ENCODE data around the gene CORO6.

The CORO6 gene

DNA sequence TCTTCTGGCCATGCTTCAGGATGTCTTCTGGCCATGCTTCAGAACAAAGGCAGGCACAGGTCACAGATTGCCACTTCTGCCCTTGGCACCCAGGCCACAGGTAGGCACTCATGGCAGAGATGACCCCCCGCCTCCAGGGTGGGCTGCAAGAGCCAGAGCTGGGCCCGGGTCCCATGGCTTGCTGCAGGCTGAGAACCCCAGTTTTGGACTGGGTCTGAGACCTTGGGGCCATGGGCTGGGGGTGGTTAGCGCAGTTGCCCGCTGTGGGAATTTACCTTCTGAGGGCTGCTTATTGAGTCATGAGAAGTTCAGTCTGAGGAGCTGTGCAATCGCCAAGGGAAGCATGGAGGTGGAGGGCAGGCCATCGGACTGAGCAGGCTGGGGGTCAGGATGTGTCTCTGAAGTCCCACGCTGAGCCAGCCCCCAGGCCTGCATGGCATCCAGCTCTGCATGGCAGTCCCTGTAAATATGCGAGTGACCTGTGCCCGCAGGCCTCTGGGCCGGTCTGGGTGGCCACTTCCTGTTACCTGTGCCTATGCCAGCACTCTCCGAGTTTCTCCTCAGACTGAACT, 28.1 kb downstream of the CORO6 start:
- no peak for FAIRE-seq
- TF ChIP-seq SPI1 (IDR thresholded peaks at IDR 0.05; ENCODE audit: low read depth, low read length) (no peak), POLR2A (IDR thresholded peaks at IDR 0.05; ENCODE audit: low read depth, low read length) (no peak), POLR2AphosphoS5 (IDR thresholded peaks at IDR 0.05; ENCODE audit: low read depth, low read length) (no peak), PAX5 (IDR thresholded peaks at IDR 0.05; ENCODE audit: insufficient read depth, low read length, severe bottlenecking) (no peak), POU2F2 (IDR thresholded peaks at IDR 0.05; ENCODE audit: low read depth, low read length) (no peak), TAF1 (IDR thresholded peaks at IDR 0.05; ENCODE audit: low read depth, low read length) (no peak)

DNA sequence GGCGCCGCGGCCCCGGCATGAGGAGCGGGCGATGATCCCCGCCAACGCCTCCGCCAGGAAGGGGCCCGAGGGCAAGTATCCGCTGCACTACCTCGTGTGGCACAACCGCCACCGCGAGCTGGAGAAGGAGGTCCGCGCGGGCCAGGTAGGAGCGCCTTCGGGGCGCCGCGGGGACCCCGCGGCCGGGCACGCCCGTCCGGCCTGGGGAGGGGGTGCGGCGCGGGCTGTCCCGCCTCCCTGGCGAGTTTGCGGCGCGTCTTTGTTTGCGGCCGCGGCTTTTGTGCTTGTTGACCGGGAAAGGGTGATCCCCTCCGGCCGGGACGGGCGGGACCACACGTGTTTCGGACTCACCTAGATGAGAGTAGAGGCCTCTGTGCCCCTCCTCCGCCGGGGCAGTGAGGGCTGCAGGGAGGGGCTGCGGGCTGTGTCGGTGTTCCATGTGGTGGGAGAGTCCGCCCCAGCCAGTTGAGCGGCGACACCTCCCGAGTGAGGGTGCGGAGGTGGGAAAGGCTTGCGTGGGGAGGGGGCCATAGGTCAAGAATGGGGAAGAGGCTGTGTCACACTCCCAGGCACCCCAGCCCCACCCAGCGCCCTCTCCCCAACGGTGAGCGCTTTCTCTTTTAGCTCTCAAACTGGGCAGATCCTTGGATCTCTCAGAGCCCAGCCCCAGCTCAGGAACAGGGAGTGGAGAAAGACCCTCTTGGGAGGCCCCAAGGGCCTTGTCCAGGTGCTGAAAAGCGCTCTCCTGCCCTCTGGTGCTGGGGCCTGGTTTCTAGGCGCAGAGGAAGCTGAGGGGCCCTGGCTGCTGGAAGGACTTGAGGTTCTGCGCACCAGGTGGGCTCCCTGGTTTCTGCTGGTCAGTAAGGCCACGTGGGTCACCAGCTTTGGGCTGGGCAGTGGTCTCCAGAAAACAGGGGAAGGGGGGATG, 28.9 kb downstream of the CORO6 start:
- FAIRE-seq (no peak), DNase-seq (ENCODE audit: insufficient read length, low spot score) (no peak)
- no peak for TF ChIP-seq POLR2AphosphoS5 (IDR thresholded peaks at IDR 0.05; ENCODE audit: low read depth, low read length)
- TF ChIP-seq SPI1 (IDR thresholded peaks at IDR 0.05; ENCODE audit: low read depth, low read length): no peak
- no peak for TF ChIP-seq TAF1 (IDR thresholded peaks at IDR 0.05; ENCODE audit: low read depth, low read length)
- TF ChIP-seq POU2F2 (IDR thresholded peaks at IDR 0.05; ENCODE audit: low read depth, low read length): no peak
- no peak for TF ChIP-seq PAX5 (IDR thresholded peaks at IDR 0.05; ENCODE audit: insufficient read depth, low read length, severe bottlenecking)
- no peak for TF ChIP-seq POLR2A (IDR thresholded peaks at IDR 0.05; ENCODE audit: low read depth, low read length)

More for the DNA sequence above, 28.1 kb downstream of the CORO6 start:
- no peak for DNase-seq (ENCODE audit: insufficient read length, low spot score)

DNA sequence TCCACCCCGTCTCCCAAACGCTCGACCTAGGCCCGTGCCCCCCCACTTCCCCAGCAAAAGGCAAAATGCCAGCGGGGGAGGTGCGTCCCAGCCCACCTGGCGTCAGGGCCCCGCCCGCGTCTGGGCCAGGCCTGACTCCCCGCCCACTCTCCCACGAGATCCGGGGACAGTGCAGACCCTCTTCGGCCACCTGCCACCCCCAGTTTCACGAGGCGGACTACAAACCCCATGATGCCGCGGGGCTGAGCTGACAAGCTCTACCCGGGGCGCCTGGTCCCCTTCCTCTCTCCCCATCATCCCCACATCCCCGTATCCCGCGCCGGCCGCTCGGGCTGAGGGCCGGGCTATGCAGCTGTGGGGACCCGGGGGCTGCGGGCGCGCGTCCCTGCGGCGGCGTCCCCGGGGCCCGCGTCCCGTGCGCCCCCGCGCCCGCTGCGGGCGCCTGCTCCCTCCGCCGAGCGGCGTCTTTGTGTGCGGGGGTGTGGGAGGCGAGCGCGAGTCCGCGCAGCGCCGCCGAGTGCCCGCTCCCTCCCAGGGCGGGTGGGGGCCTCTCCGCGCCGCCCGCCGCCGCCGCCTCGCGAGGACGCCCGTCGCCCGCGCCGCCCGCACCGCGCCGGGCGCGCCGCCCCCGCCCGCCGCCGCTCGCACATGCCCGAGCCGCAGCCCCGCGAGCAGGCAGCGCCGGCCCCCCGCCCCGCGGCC, 29.7 kb downstream of the CORO6 start, which contains the start of gene ANKRD13B:
TSS of gene ANKRD13B (plus strand) at position 283 of the 702 bp plus-strand sequence. CDS start 490 bp downstream, outside the sequence.
- FAIRE-seq: no peak
- no peak for DNase-seq (ENCODE audit: insufficient read length, low spot score)
- no peak for TF ChIP-seq SPI1 (IDR thresholded peaks at IDR 0.05; ENCODE audit: low read depth, low read length)
- no peak for TF ChIP-seq TAF1 (IDR thresholded peaks at IDR 0.05; ENCODE audit: low read depth, low read length)
- TF ChIP-seq PAX5 (IDR thresholded peaks at IDR 0.05; ENCODE audit: insufficient read depth, low read length, severe bottlenecking): no peak

DNA sequence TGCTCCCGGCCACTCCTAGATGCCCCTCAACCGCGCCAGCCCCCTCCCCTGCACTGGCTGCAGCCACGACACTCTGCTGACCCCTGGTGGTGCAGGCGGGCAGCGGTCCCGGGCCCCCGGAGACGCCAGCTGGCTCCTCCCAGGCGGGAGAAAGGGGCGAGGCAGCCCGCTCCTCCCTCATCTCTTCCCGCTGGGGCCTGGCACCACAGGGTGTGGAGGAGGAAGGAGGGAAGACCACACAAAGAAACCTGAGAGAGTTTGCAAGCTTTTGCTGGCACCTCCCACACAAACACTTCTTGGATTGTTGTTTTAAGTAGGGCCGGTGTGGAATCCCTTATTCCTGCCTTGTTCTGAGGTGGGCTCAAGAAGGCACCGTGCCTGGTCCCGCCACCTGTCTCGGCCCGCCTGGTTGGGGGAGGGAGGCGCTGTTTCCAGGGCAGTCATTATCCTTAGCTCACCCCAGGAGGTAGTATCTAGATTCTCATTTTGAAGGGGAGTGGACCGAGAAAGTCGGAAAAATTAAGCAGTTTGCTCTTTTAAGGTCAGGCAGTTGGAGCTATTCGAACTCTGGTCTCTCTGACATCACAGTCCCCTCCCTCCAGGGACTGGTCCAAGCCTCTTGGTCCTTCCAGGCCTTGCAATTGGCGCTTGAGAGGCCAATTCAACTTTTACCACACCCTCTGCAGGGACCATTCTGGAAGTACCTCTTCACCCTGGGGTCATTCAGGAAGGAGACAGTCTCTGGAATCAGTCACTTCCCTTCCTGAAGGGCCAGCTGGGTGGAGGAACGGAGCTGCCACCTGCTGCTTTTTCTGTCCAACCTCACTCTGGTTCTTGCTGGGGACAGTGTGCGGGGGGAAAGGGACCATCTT, 30.7 kb downstream of the CORO6 start:
- peak; percentile 78 for FAIRE-seq
- TF ChIP-seq TAF1 (IDR thresholded peaks at IDR 0.05; ENCODE audit: low read depth, low read length) (no peak), POU2F2 (IDR thresholded peaks at IDR 0.05; ENCODE audit: low read depth, low read length) (0 out of 2 replicates have a peak, but pooled peaks have one; percentile 21)
- peak; percentile 85 for DNase-seq (ENCODE audit: insufficient read length, low spot score)

DNA sequence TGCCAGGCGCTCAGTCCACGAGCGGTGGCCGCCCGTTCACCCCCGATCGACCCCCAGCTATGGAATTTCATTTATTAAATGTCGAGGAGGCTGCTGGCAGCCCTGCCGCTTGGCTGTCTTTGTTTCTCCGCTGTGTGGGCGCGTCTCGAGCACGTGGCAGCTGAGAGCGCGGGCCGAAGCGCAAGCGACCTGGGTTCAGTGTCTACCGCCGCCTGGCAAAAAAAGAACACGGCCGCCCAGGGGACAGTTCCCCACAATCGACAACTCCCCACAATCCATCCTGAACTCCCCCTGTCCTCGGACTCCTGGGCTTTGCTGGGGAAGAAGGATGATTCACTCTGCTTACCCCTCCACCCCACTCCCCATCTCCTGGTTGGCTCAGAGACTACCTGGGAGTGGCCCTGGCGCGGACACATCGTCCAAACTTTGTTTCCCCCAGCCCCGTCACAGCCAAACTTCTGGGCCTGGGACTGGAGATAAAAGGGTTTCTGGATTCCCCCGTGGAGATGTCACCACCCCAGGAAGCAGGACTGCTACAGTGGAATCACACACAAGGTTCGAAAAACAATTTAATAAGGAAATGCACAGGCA, 31.5 kb downstream of the CORO6 start:
- DNase-seq (ENCODE audit: insufficient read length, low spot score): no peak
- FAIRE-seq: peak; percentile 20
- TF ChIP-seq POU2F2 (IDR thresholded peaks at IDR 0.05; ENCODE audit: low read depth, low read length) (no peak), TAF1 (IDR thresholded peaks at IDR 0.05; ENCODE audit: low read depth, low read length) (no peak), POLR2A (IDR thresholded peaks at IDR 0.05; ENCODE audit: low read depth, low read length) (no peak), PAX5 (IDR thresholded peaks at IDR 0.05; ENCODE audit: insufficient read depth, low read length, severe bottlenecking) (no peak), SPI1 (IDR thresholded peaks at IDR 0.05; ENCODE audit: low read depth, low read length) (no peak), POLR2AphosphoS5 (IDR thresholded peaks at IDR 0.05; ENCODE audit: low read depth, low read length) (no peak)

DNA sequence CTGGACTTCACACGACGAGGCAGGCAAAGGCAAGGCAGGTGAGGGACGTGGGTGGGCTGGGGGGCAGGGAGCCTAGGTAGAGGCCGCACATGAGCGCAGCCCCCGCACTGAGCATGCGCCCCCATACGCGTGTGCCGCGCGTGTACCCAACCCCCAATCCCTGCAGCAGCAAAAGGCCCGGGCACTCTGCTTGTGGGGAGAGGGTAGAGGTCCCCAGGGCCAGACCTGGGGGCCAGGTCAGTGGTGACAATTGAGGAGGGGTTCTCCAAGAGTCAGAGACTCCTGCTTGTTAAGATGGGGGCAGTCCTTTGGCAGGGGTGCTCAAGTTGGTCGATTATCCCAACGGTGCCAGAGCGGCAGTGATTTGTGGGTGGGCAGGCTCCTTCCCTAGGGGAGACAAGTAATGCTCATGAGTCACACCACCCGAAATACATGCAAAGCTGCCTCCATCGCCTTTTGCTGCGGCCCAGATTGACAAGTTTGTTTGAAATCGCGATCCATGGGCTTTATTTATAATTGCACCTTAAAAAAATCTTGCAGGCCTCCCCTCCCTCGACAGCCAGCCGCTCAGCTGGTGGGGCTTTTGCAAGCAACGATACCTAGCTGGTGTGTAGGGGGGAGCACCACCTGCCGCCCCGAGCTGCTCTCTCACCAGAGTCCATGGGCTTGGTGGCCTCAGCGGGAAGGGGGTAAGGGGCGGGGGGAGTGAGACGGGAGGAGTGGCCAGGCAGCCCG, 32.1 kb downstream of the CORO6 start:
- no peak for TF ChIP-seq POU2F2 (IDR thresholded peaks at IDR 0.05; ENCODE audit: low read depth, low read length)
- TF ChIP-seq TAF1 (IDR thresholded peaks at IDR 0.05; ENCODE audit: low read depth, low read length): no peak
- TF ChIP-seq POLR2A (IDR thresholded peaks at IDR 0.05; ENCODE audit: low read depth, low read length): no peak
- TF ChIP-seq PAX5 (IDR thresholded peaks at IDR 0.05; ENCODE audit: insufficient read depth, low read length, severe bottlenecking): no peak
- TF ChIP-seq SPI1 (IDR thresholded peaks at IDR 0.05; ENCODE audit: low read depth, low read length): no peak
- TF ChIP-seq POLR2AphosphoS5 (IDR thresholded peaks at IDR 0.05; ENCODE audit: low read depth, low read length): no peak
- FAIRE-seq (peak; percentile 87), DNase-seq (ENCODE audit: insufficient read length, low spot score) (no peak)

DNA sequence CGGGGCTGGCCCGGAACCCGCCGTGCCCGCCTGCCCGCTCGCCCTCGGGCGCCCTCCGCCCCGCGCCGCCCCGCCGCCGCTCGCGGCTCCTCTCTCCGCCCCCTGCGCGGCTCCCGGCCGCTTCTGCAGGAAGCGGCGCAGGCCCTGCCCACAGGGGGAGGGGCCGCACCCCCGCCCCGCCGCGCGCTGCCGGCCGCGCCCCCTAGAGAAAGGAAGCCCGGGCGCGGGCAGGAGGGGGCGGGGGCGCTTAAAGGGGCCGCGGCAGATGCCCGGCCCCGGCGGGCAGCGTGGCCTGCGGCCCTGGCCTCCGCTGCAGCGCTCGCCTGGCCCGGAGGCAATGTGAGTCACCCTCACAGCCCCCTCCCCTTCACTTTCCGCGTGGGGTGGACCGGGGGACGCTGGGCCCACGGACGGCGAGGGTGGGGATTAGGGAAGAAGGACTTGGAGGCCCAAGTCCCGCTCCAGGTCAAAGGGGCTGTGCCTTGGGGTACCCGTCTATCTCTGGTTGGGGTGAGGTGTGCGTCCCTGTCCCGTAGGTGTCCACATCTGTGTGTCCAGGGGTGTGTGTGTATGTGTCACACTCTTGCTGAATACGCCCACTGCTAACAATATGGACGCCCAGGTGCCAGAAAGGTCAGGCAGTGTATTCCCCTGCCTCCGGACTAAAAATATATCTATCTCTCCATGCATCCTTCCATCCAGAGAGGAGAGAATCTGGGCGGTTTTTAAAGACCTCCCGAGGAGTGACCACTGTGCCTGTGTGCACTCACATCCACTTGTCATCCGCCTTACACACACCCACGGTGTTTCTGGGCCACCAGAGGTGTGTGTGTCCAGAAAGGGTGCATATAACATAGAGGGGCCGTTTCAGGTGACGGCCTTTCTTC, 32.9 kb downstream of the CORO6 start, which contains the start of gene GIT1:
TSS of gene GIT1 (minus strand) at position 125 of the 887 bp plus-strand sequence. CDS start 270 bp downstream, outside the sequence.
- peak; percentile 95 for DNase-seq (ENCODE audit: insufficient read length, low spot score)
- no peak for TF ChIP-seq TAF1 (IDR thresholded peaks at IDR 0.05; ENCODE audit: low read depth, low read length)
- peak; percentile 43 for TF ChIP-seq PAX5 (IDR thresholded peaks at IDR 0.05; ENCODE audit: insufficient read depth, low read length, severe bottlenecking)
- TF ChIP-seq SPI1 (IDR thresholded peaks at IDR 0.05; ENCODE audit: low read depth, low read length): 0 out of 2 replicates have a peak, but pooled peaks have one; percentile 3
- FAIRE-seq: peak; percentile 90
